Lower leg skin (tissue), 4 donors: ENCODE measurements around the gene PPA1. TPM values are rescaled to one million over a fixed set of nuclear protein-coding genes. Genes with fewer than 3 reads are reported as not detected.

Experiments used
- DNase-seq, 2 donors: peaks; one replicate each; pipeline ENCODE4 v3.0.0-alpha.2; 2019; ENCODE audit warnings: low spot score in 2 of 2
- H3K4me3 ChIP-seq: fragments of 200-600 bp; sonication (generic); 2 replicates; pipeline ENCODE4 v1.5.1; 2017; ENCODE audit warnings: mild to moderate bottlenecking, low read depth; ENCODE audit not compliant: poor library complexity, severe bottlenecking
- POLR2A ChIP-seq, 2 donors: fragments of 450-650 bp; IDR thresholded peaks; one replicate each; pipeline ENCODE4 v1.6.1; 2016 to 2017; ENCODE audit warnings: antibody characterized with exemption in 2 of 2, mild to moderate bottlenecking in 1 of 2, moderate library complexity in 1 of 2
- WGBS, 2 donors: methylation state at CpG; one replicate each; pipeline ENCODE4 v1.1.5; 2018; 5-methylcytosine and 5-hydroxymethylcytosine counted together
- intact Hi-C: fragments of 100-400 bp; cut with DNase I; formaldehyde crosslinking; loops from one replicate; pipeline ENCODE4 v1.15.0; 2023; ENCODE audit warnings: low total_unique reads
- total RNA-seq, 4 donors: library from RNA; depleted of rRNA; stranded (reverse); fragments of >200 nt; gene quantifications; one replicate each; pipeline ENCODE4 v1.1.0, GENCODE V29; 2016
- TF ChIP-seq, protein P1 (sequence below), 3 donors: fragments of 450-650 bp; IDR thresholded peaks; one replicate each; pipeline ENCODE4 v1.5.1; 2016; ENCODE audit warnings: antibody characterized with exemption in 3 of 3, mild to moderate bottlenecking in 3 of 3, moderate library complexity in 2 of 3

The PPA1 gene
- total RNA-seq, 4 donors from 2014 or later: 69.7 to 147 (median 96.9) TPM

GRCh38 chr10:70193391-70193844 is 39.8 kb downstream of the PPA1 start:
- WGBS, 2 donors: 93 to 98% methylated on average over 7 of the region's 7 CpGs
- no peak for DNase-seq
- no peak for TF ChIP-seq POLR2A (IDR thresholded peaks at IDR 0.05)
- TF ChIP-seq, protein P1, sequence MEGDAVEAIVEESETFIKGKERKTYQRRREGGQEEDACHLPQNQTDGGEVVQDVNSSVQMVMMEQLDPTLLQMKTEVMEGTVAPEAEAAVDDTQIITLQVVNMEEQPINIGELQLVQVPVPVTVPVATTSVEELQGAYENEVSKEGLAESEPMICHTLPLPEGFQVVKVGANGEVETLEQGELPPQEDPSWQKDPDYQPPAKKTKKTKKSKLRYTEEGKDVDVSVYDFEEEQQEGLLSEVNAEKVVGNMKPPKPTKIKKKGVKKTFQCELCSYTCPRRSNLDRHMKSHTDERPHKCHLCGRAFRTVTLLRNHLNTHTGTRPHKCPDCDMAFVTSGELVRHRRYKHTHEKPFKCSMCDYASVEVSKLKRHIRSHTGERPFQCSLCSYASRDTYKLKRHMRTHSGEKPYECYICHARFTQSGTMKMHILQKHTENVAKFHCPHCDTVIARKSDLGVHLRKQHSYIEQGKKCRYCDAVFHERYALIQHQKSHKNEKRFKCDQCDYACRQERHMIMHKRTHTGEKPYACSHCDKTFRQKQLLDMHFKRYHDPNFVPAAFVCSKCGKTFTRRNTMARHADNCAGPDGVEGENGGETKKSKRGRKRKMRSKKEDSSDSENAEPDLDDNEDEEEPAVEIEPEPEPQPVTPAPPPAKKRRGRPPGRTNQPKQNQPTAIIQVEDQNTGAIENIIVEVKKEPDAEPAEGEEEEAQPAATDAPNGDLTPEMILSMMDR (IDR thresholded peaks at IDR 0.05): no peak
- intact Hi-C loops: no loop called here
- H3K4me3 ChIP-seq: no peak overlapping the region

- no peak for TF ChIP-seq POLR2A (IDR thresholded peaks at IDR 0.05)
- TF ChIP-seq, protein P1 (IDR thresholded peaks at IDR 0.05): no peak
- intact Hi-C loops: no loop called here
- H3K4me3 ChIP-seq: no peak overlapping the region
- no peak for DNase-seq
- WGBS, 2 donors: 51 to 53% methylated on average over 5 of the region's 5 CpGs
Observed at GRCh38 chr10:70192326-70192968, 40.8 kb downstream of the PPA1 start.

- no peak for DNase-seq
- no peak overlapping the region for H3K4me3 ChIP-seq
- intact Hi-C loops: no loop called here
- no peak for TF ChIP-seq POLR2A (IDR thresholded peaks at IDR 0.05)
- TF ChIP-seq, protein P1 (IDR thresholded peaks at IDR 0.05): no peak
Observed at GRCh38 chr10:70191972-70192305, 41.3 kb downstream of the PPA1 start.

DNA sequence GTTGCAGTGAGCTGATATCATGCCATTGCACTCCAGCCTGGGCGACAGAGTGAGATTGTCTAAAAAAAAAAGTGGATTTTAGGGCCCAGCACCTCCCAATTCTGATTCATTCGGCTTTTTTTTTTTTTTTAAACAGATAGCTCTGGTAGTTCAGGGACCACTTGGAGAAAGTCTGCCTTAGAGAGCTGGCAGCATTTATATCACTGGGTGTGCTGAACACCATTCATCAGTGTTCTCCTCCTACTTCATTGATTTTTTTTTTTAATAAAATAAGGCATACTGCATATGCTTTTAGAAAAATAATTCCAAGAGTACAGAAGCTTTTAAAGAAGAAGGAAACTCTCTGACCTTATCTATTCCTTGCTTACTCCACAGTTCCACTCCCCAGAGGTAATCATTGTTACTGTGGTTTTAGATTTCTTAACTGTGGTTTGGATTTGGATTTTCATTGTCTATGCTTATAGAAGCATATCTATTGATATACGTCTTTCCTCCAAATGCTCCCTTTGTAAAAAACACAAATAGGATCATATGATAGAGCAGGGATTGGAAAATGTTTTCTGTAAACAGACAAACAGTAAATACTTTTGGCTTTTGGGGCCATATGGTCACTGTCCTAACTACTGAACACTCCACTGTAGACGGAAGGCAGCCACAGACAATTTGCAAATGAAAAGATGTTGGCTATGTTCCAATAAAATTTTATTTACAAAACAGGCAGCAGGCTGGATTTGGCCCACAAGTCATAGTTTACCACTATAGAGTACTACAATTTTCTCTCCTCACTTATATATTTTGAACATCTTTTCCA is 41.9 kb downstream of the PPA1 start:
- intact Hi-C loops: no loop called here
- no peak for DNase-seq
- TF ChIP-seq, protein P1 (IDR thresholded peaks at IDR 0.05): no peak
- WGBS, 2 donors: 30 to 39% methylated on average over 4 of the region's 4 CpGs
- H3K4me3 ChIP-seq: no peak overlapping the region

DNA sequence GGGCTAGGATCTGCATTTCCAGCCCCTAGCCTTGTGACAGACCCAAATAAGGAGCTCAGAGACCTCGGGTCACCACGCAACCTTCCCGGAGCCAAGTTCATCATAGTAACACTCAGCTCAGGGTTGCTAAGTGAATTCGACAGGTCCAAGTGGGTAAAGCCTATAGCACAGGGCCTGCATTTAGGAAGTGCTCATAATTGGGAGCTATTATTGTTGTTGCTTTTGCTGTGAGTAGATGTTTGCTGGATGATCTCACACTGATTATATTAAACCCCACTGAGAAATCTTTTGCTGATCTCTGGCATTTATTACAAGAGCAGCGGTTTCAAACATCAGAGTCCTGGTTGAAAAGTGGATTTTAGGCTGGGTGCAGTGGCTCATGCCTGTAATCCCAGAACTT is 42.6 kb downstream of the PPA1 start:
- no peak overlapping the region for H3K4me3 ChIP-seq
- no peak for DNase-seq
- WGBS, 2 donors: 55 to 63% methylated on average over 5 of the region's 5 CpGs
- no peak for TF ChIP-seq POLR2A (IDR thresholded peaks at IDR 0.05)
- TF ChIP-seq, protein P1 (IDR thresholded peaks at IDR 0.05): no peak
- intact Hi-C loops: no loop called here
